AG20443 (cell line): ENCODE results near the gene LAPTM4A.
"Not testable (repeated sequence)": the region's sequence is repeated elsewhere in the genome, so short reads cannot be mapped to it uniquely, and the experiment has no call there.

Experiments
- DNase-seq: peaks from one replicate; pipeline ENCODE4 v3.0.0; 2012; ENCODE audit warnings: low spot score, mixed read lengths

Gene LAPTM4A

DNA sequence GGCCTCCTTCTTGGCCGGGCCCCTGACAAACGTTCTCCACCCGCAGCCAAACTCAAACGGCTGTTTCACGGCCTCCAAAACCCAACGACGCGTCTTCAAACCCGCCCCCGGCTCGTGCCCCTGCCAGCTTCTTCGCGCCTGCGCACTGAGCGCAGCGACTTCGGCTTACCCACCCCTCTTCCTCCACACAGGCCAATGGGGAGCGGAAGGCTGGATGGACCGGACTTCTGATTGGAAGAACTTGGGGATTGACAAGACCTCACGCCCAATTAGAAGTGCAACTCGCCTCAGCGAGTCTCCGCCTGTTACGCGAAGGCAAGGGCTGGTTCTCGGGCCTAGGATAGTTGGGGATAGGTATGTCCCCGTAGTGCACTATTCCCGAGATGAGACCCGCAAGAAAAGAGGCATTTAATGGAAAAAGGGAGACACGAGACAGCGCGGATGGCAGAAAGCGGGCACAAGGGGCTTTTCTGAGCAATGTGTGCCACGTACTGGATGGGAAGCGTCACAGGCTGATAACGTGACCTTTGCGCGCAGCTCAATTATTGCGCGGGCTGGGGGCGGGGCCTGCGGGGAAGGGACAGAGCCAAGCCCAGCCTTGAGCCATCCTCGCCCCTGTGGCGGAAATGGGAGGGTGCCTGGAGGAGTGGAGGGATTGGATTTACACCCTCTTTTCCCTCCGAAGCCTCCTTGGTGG, at the start of gene LAPTM4A:
TSS of gene LAPTM4A (minus strand) at position 97 of the 697 bp plus-strand sequence. CDS start 108 bp downstream, outside the sequence.
- peak; percentile 97 for DNase-seq

DNA sequence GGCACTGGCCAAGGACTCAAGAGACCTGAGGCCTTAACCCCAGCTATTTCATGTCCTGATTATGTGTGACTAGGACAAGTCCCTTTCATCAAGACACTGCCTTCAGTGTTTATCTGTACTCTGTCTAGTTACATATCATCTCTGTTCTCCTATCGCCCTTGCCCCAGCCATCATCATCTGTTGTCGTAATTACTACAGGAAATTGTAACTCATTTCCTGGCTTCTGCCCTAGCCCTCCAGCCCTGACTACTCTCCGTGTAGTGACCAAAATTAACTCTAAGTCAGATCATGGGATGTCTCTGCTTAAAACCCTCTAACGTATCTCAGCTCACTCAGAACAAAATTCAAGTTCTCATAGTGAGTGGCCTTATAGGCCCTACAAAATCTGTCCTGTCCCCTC, 49.3 kb upstream of the LAPTM4A start:
- DNase-seq, result no peak

DNA sequence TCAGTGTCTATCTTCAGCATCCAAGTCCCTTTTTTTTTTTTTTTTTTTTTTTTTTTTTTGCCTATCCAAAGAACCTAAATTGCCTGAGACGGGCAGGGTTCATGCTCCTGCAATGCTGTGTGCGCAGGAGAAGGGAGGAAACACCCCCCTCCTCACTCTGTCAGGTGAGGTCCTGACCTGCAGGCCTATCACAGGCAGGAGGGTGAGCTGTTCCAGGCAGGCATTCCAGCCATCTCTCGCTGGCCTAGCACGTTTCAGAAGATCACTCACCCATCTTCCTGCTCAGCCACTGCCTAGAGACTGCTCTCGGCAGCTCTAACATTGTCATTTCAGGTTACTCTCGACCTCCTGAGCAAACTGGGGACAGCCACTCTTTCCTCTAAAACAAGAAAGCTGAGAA, 48.4 kb upstream of the LAPTM4A start:
- DNase-seq, result no peak

DNA sequence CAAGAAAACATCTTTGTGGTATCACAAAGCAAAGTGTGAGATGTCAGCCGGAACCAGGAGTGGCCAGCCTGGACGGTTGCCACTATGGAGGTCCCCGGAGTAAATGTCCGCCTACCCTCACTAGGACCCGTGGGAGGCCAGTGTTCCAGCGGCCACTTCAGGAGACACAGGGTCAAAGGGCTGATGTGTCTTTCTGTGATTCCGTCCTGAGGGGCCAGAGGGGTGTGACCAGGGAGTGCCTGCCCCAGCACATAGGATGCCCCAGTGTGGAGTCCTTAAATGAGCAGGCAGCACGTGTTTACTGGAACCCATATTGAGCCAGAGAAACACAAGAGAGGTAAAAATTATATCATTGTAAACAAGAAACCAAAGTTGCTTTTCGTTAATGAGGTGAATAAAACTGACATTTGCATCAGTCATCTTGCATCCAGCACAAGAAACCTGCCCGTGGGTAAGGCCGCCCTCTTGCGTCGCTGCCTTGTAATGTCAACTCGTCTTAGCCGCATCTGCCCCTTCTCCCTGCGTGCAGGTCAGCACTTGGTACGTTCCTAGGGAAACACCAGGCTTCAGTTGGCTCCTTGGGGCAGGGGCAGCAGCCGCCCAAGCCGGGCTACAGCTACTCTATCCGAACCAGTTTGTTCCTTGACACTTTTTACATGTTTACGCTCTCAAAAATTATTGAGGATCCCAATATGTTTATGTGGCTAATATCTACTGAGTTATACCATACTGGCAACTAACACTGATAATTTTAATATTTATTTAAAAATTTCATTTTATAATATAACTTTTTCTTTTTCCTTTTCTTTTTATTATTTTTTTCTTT, 46.7 kb upstream of the LAPTM4A start:
- peak; percentile 90 for DNase-seq

DNA sequence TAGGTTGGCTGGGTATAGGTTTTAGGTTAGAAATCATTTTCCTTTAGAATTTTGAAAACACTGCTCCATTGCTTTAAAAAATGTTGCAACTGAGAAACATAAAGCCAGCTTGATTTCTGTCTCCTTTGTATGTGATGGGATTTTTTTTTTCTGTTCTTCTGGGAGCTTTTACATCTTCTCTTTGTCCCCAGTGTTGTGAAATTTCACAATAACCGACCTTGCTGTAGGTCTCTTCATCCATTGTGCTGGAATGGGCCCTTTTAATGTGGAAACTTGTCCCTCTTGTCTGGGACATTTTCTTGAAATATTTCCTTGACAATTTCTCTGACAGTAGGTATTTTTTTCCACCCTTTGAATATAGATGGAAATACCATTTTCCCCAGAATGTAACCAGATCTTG, 44.0 kb upstream of the LAPTM4A start:
- no peak for DNase-seq

DNA sequence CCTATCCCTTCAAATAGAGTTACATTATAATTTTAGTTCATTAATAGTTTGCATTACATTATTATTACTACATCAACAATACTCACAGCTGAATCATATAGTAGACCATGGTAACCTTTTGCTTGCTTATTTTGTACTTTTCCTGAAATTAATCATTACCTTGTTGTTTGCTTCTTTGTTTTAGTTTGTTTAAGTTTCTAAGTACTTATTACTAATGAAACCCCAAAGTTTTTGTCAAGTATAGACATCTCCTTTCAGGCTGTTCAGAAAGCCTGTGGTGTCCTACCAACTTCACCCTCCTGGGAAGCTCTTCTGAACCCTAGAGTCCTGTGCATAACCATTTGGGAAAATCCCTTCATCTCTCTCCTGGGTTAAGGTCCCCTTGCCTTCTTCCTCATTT, 43.5 kb upstream of the LAPTM4A start:
- no peak for DNase-seq

DNA sequence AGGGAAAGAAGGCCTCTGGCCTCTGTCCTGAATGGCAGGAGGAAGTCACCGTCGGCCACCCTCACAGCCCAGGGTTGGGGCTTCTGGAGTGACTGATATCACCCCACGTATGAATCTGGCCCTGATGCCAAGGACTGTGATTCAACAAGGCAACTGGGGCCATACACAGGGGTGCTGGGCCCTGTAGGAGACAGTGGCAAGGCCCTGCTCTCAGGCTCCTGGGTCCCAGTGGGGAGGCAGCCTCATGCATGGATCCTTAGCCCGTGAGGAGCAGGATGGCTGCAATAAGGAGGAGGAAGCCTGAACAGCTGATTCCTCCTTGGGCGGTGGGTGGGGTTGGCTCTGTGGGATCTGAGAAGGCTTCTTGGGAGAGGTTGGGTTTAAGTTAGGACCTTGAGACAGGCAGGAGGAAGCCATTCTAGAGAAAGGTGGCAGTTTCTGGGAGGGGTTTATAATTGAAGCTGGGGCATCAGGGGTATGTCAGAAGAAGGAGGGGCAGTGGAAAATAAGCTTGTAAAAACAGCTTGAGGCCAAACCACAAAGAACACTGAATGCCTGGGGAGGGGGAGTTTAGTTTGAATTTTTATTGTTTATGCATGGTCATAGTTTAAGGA, 42.8 kb upstream of the LAPTM4A start:
- no peak for DNase-seq

DNA sequence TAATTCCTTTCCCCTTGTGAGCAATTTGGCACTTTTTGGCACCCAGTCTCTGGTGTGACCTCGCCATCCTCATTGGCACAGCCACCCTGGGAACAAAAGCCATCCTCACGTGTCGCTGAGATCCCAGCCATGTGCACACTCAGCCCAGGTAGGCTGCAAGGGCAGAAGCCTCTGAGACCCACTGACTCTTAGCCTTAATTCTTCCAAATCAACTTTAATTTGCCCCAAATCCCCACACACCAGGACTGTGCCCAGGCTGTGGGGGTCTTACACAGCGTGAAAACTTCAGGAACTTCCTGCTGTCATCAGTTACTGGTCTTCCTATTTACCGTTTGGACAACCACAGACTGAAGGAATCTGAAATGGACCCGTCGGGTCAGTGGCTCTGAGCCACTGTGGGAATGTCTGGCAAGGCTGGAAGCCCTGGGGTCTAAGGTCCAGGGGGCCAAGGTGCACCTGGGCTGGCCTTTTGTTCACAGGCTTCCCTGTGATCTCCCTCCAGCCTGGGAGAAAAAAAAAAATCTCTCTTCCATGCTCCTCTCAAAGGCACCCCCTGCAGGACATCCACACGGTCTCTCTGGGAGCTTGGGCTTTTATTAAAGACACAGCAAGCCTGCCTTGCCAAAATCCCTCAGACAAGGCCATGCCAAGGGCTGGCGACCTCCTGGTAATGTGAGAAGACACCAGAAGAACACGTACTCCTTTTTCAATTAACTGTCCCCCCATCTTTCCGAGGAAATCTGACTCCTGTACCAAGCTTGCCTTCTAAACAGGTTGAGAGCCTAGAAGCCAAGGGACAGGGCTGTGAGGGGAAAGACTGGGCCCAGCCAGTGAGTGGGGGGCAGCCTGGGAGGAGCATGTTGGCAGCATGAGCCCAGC, 42.1 kb upstream of the LAPTM4A start:
- peak; percentile 83 for DNase-seq

DNA sequence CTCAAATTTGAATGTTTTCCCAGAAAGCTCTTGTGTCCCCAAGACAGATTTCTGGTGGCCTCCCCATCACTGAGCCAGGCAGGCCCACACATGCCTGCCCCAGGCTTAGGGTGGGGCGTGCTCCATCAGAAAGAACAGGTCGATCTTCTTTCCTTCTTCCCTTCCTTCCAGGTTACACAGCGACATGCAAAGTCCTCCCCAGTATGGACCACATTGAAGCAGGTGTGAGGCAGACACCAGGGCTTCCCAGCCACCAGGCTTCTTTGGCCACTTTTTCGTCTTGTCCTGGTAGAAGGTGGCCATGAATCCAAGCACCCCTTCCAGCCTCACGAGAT, 41.4 kb upstream of the LAPTM4A start:
- DNase-seq, result no peak

DNA sequence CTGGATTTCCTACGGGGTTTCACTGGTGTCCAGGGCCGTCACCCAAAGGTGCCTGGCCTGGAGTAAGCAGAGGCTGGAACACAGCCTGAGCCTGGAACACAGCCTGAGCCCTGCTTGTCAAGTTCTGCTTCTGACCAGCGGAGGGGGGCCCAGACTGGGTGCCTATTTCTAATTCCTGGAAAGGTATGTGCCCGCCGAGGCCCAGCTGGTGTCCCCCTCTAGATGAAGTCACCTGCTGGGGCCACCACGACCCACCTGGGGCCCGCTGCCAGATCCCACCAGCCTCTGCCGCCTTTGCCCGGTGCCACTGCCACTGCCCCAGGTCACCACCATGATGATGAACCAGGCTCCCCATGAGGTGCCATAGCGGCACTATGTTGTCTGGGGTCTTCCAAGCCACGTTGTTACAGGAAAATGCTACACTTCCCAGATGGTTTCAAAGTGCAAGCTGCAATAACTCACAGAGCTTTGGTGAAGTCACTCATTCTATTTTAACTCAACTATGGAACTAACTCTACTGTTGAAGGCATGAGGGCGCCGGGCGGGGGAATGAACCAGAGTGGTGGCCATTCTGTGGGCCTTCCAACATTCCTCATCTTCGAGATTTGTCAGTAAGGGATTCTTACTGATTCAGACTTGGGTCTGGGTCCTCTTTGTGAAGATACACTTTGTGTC, 40.9 kb upstream of the LAPTM4A start:
- DNase-seq, result no peak

DNA sequence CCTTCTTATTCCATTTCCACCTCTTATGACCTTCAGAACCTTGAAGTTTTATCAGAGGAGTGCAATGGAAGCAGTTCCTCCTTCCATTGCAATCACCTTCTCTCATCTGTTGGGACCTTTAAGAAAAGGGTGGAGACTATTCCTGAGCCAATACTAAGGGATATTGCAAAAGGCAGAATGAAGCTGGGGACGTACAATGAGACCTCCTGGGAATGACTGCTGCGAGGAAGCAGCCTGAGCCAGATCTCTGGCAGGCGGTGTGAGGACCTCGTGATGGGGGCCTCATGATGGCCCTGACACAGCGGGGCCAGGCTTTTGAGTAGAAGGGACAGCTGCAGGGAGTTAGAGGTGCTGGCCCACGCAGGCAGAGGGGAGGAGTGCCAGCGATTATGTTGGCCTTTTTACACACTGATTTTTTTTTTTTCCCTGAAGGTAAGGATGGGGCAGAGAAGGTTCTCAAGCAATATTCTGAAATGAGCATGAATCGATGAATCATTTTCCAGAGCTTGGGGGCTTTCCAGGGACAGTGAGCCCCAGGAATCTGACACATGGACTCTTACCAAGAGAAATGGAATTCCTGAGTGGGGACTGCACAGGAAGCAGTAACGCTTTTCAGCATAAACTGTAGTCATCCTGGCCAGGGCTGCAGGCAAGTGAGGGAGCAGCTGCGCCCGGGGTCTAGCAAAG, 40.0 kb upstream of the LAPTM4A start:
- peak; percentile 92 for DNase-seq

DNA sequence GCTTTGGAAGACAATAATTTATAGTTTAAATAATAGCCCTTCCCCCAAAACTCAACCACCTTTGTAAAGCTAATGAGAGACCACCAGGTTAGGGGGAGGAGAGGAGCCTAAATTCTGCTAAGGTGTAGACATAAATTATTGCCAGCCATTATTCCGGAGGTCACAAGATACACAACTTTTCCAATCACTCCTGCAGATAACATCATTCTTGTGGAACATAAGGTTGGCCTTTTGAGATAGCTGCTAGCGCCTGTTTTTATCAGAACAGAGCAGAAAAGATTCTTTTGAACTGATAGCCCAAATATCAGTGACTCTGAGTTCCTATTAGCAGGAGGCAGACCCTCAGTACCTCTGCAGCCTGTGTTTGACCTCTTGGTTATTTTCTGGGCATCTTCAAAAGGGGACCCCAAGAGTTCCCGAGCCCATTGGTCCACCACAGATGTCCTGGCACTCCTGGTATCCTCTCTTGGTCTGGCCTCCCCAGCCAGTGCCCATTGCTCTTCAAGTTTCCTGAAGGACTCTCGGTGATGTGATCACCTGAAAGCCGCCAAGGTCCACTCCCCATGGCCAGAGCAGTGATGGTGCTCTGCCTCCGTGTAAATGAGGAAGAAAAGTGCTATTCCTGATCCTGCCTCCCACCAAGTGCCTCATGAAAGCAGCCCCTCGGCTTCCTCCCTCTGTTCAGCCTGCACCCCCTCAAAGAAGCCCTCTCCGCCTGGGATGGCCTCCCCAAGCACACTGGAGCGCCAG, 38.5 kb upstream of the LAPTM4A start:
- DNase-seq, result no peak

DNA sequence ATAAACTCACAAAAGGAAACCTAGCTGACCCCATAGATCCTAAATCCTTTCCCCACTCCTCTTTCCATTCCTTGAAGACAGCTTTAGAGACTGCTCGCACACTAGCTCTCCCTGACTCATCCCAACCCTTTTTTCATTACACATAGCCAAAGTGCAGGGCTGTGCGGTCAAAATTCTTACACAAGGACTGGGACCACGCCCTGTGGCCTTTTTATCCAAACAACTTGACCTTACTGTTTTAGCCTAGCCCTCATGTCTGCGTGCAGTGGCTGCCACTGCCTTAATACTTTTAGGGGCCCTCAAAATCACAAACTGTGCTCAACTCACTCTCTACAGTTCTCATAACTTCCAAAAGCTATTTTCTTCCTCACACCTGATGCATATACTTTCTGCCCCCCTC, 34.5 kb upstream of the LAPTM4A start:
- not testable (repeated sequence) for DNase-seq

DNA sequence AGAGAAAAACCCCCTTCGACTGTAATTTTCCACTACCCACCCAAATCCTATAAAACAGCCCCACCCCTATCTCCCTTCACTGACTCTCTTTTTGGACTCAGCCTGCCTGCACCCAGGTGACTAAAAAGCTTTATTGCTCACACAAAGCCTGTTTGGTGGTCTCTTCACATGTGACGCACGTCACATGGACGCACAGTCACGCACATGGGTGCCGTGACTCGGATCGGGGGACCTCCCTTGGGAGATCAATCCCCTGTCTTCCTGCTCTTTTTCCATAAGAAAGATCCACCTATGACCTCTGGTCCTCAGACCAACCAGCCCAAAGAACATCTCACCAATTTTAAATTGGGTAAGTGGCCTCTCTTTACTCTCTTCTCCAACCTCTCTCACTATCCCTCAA, 31.4 kb upstream of the LAPTM4A start:
- DNase-seq, result not testable (repeated sequence)

DNA sequence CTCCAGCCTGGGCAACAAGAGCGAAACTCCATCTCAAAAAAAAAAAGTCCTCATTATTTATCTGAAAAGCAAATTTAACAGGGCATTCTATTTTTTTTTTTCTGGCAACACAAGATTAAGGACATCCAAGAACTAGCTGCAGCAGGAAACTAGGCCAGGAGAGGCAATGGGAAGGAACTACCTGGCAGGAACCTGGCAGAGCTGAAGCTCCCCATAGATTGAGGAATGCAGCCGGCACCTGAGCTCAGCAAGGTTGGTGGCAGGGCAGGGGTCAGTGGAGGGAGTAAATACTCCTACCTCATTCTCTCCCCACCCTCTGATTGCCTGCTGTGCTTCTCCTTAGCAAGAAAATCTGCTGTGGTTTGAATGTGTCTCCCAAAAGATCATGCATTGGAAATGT, 30.4 kb upstream of the LAPTM4A start:
- DNase-seq, result no peak

DNA sequence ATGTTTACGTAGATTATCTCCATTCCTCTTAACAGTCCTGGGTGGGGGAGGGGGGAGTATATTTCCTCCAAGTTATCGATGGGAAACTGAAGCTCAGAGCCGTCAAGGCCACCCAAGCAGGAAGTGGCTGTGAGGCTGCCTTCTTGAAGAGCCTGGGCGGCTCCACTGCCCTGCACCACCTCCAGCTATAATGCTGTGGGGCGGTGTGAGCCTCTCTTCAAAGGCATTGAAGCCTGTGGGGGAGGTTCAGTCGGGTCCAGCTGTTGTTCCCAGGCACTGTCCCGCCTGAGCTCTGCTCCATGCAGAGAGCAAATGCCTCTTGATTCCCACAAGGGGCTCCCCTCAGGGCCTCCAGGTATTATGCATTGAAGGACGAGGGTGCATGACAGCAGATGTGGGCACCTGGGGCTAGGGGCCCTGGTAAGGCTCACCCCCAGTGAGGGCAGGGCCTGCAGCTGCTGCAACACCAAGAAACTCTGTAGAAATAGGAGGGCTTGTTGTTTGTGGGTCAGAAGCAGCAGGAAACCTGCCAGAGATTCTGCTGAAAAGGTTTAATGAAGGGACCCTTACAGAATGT, 29.5 kb upstream of the LAPTM4A start:
- DNase-seq, result no peak

DNA sequence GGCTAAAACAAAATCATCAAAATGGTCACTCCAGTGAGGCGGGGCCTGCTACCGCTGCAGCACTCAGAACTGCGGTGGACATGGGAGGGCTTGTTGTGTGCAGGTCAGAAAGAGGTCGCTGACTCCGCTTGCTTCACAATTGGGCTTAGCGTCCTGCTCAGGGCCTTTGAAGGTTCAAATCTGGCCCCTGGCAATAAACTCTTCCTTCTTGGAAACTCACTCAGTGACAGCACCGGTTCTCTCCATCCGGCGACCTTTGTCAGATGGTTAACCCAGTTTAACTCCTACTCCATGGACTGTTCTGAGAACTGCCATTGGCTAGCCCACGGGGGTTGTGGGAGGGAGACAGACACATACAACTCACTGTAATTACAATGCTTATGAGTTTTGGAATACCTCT, 29.0 kb upstream of the LAPTM4A start:
- no peak for DNase-seq

DNA sequence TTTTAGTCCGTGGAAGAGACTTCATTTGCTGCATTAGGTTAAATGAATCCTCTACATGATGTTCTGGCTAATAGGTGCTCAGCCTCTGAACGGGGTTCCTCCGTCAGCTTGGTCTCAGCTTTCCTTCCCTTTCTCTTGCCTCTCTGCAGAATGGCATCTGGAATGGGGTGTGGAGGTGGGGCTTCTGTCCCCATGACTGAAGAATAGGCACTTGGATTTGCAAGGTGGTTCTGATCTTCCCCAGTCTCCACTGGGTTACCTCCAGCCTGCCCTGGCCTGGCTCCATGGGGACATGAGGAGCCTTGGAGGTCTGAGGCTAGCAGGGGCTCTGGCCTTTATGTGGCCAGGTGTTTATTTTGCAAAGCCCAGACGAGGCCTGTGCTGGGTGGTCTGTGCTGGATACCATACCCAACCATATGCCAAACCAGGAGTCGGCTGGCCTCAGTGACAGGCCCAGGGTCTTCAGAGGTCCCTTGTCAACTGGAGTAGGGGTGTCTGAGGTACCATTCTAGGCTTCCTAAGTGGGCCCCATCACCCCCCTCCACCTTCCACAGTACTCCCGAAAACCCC, 28.2 kb upstream of the LAPTM4A start:
- DNase-seq, result no peak

DNA sequence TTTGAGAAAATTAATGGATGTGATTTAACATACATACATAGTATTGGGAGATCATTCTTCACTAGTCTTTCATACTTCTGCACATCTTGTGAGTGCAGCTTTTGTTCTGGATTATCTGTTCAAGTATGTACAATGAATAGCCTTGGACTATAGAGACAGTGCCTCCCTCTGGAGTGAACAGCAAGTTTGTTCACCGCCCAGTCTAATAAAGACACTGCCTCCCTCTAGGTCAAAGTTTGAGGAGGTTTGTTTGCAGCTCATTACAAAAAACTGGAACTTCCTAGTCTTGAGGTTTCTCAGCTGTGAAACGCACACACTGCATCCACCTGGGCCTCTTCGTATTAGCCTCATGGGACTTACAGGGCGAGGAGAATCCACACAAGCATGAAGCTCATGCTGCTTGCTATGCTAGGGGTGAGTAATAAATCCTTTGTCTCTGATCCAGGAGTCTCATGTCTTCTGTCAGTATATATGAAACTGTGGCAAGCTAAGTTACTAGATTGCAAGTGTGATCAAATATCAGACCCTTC, 26.0 kb upstream of the LAPTM4A start:
- no peak for DNase-seq
